Measurements from ENCODE around the gene TPM3. TPM values are rescaled to one million over a fixed set of nuclear protein-coding genes. Genes with fewer than 3 reads are reported as not detected.
"Not testable (repeated sequence)": the region's sequence is repeated elsewhere in the genome, so short reads cannot be mapped to it uniquely, and the experiment has no call there.

Gene TPM3
- total RNA-seq, 6 donors from 2014 or later, result 149 to 452 (median 344) TPM

DNA sequence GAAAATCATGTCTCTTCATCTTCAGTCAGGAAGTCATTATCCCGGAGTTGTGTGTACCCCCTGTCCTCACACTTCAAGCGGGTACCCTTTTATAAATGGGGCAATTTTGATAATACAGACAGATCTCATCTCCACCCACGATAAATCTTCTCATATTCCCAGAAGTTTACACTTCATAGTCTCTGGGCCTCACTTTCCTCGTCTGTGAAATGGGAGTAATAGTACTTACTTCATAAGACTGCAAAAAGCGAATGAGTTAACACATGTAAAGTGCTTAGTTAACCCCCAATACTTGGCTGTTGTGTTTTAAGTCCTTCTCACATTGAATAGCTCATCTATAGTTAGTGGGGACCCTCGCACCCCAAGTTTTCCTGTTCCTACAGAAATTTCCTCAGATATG lies 37.8 kb downstream of the TPM3 start:
- no peaks in the 10 kb centered on the region for H3K9me3 ChIP-seq
- no peak for ATAC-seq (ENCODE audit: low FRiP score in 2 of 2)
- H3K4me3 ChIP-seq, result peak overlapping the region in 1 of 4 donors; percentile 35
- TF ChIP-seq POLR2A (IDR thresholded peaks at IDR 0.05), result no peak
- TF ChIP-seq EP300 (IDR thresholded peaks at IDR 0.05), result no peak
- TF ChIP-seq, protein P1, sequence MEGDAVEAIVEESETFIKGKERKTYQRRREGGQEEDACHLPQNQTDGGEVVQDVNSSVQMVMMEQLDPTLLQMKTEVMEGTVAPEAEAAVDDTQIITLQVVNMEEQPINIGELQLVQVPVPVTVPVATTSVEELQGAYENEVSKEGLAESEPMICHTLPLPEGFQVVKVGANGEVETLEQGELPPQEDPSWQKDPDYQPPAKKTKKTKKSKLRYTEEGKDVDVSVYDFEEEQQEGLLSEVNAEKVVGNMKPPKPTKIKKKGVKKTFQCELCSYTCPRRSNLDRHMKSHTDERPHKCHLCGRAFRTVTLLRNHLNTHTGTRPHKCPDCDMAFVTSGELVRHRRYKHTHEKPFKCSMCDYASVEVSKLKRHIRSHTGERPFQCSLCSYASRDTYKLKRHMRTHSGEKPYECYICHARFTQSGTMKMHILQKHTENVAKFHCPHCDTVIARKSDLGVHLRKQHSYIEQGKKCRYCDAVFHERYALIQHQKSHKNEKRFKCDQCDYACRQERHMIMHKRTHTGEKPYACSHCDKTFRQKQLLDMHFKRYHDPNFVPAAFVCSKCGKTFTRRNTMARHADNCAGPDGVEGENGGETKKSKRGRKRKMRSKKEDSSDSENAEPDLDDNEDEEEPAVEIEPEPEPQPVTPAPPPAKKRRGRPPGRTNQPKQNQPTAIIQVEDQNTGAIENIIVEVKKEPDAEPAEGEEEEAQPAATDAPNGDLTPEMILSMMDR (IDR thresholded peaks at IDR 0.05), result no peak
- TF ChIP-seq POLR2AphosphoS5 (IDR thresholded peaks at IDR 0.05), result no peak
- 91 to 95% methylated on average over 6 of the region's 6 CpGs for WGBS, 2 donors
- H3K27ac ChIP-seq, result peak overlapping the region; percentile 81 to 88 (median 86)
- peaks cover 40 to 47% (median 44%) of the 10 kb centered on the region in 4 donors for H3K4me1 ChIP-seq
- peaks cover 0 to 42% (median 12%) of the 10 kb centered on the region in 4 donors for H3K36me3 ChIP-seq
- H3K27me3 ChIP-seq, result no peaks in the 10 kb centered on the region
- DNase-seq, result no peak

DNA sequence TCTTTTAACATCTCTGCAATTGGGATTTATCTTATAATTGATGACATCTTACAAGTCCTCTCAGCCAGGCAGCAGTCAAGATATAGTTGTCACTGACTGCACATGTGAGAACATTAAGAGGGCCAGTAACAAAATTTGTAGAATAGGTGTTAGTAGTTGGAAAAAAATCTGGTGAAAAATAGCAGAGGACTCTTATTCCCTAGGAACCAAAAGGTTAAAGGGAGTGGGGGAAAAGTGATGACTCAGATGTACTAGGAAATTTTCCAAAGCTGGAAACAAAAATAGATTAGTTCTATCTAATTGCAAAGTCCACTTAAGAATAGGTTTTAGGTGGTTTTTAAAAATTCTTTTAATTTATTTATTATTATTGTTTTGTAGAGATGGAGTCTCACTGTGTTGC lies 40.6 kb downstream of the TPM3 start:
- H3K36me3 ChIP-seq, result peaks cover 0 to 16% (median 0%) of the 10 kb centered on the region in 4 donors
- ATAC-seq (ENCODE audit: low FRiP score in 2 of 2) (no peak), DNase-seq (no peak)
- no peak overlapping the region for H3K4me3 ChIP-seq
- no peaks in the 10 kb centered on the region for H3K27me3 ChIP-seq
- TF ChIP-seq POLR2A (IDR thresholded peaks at IDR 0.05) (no peak), EP300 (IDR thresholded peaks at IDR 0.05) (no peak), POLR2AphosphoS5 (IDR thresholded peaks at IDR 0.05) (no peak)
- no peak overlapping the region for H3K27ac ChIP-seq
- no peaks in the 10 kb centered on the region for H3K9me3 ChIP-seq
- H3K4me1 ChIP-seq, result peaks cover 18 to 23% (median 19%) of the 10 kb centered on the region in 4 donors

DNA sequence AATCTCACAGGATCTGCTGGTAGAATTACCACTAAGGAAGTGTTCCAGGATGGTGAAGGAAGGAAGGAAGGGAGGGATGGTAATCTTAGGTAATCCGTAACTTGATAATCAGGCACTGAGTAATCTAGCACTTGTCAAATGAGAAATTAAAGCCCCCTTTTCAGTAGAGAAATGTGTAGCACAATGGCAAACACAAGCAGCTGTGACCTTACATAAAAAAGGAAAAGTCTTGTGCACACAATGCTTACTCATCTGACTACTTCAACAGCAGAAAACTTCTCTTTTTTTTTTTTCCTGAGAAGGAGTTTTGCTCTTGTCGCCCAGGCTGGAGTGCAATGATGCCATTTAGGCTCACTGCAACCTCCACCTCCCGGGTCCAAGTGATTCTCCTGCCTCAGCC lies 43.1 kb downstream of the TPM3 start:
- TF ChIP-seq POLR2AphosphoS5 (IDR thresholded peaks at IDR 0.05) (no peak), EP300 (IDR thresholded peaks at IDR 0.05) (no peak), POLR2A (IDR thresholded peaks at IDR 0.05) (no peak)
- TF ChIP-seq, protein P1 (IDR thresholded peaks at IDR 0.05), result no peak
- Histone ChIP-seq H3K9me3 (no peaks in the 10 kb centered on the region), H3K27me3 (no peaks in the 10 kb centered on the region), H3K27ac (no peak overlapping the region), H3K4me1 (no peaks in the 10 kb centered on the region), H3K36me3 (no peaks in the 10 kb centered on the region), H3K4me3 (no peak overlapping the region)
- DNase-seq (no peak), ATAC-seq (ENCODE audit: low FRiP score in 2 of 2) (no peak)
- WGBS, 2 donors, result 44 to 60% methylated on average over 3 of the region's 3 CpGs

DNA sequence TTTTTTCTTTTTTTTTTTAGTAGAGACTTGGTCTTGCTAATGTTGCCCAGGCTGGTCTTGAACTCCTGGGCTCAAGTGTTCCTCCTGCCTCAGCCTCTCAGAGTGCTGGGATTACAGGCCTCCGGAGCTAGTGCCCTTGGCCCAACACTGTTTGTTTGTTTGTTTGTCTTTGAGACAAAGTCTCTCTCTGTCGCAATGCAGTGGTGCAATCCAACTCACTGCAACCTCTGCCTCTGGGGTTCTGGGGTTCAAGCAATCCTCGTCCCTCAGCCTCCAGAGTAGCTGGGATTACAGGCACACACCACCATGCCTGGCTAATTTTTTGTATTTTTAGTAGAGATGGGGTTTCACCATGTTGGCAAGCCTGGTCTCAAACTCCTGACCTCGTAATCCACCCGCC lies 44.4 kb downstream of the TPM3 start:
- WGBS, 2 donors, result 89 to 93% methylated on average over 2 to 5 of the region's 5 CpGs
- not testable (repeated sequence) for DNase-seq; ATAC-seq (ENCODE audit: low FRiP score in 2 of 2); H3K4me3 ChIP-seq; H3K4me1 ChIP-seq; H3K36me3 ChIP-seq; H3K9me3 ChIP-seq; H3K27me3 ChIP-seq; H3K27ac ChIP-seq

DNA sequence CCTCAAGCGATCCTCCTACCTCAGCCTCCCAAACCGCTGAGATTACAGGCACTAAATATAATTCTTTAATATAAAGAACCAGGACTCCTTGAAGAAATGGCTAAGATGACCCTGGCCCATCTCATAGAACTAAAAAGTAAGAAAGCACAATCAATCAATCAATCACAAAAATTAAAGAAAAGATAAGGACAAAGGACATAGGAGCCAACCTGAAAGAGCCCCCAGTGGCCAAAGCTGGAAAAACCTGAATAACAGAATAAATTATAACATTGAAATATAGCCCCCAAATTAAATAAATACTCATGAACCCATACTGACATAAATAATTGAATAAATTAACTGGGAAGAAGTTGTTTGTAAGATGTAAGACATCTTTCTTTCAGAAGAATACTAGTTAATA lies 45.9 kb downstream of the TPM3 start:
- H3K27ac ChIP-seq, result no peak overlapping the region
- no peaks in the 10 kb centered on the region for H3K4me1 ChIP-seq
- H3K36me3 ChIP-seq, result no peaks in the 10 kb centered on the region
- H3K4me3 ChIP-seq, result no peak overlapping the region
- H3K27me3 ChIP-seq, result no peaks in the 10 kb centered on the region
- TF ChIP-seq POLR2A (IDR thresholded peaks at IDR 0.05) (no peak), EP300 (IDR thresholded peaks at IDR 0.05) (no peak), POLR2AphosphoS5 (IDR thresholded peaks at IDR 0.05) (no peak)
- TF ChIP-seq, protein P1 (IDR thresholded peaks at IDR 0.05), result peak in 3 of 6 experiments; percentile 23 to 36 (median 25)
- no peak for ATAC-seq (ENCODE audit: low FRiP score in 2 of 2)
- no peaks in the 10 kb centered on the region for H3K9me3 ChIP-seq
- DNase-seq, result no peak
- 47 to 90% methylated on average over 2 of the region's 2 CpGs for WGBS, 2 donors

DNA sequence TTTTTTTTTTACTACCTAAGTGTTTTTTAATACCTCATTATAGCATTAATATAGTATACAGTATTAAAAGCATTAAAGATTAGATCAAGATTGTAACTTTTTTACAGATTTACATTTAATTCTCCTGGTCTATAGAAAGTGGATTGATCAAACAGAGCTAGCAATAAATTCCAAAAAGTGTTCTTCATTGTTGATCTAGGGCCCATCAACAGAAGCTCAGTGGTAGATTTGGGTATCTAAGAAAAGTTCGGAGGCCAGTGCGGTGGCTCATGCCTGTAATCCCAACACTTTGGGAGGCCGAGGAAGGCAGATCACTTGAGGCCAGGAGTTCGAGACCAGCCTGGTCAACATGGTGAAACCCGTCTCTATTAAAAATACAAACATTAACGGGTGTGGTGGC lies 49.5 kb downstream of the TPM3 start:
- H3K9me3 ChIP-seq, result no peaks in the 10 kb centered on the region
- no peak for ATAC-seq (ENCODE audit: low FRiP score in 2 of 2)
- no peak overlapping the region for H3K27ac ChIP-seq
- 98 to 99% methylated on average over 6 of the region's 6 CpGs for WGBS, 2 donors
- H3K36me3 ChIP-seq, result no peaks in the 10 kb centered on the region
- TF ChIP-seq POLR2A (IDR thresholded peaks at IDR 0.05) (no peak), POLR2AphosphoS5 (IDR thresholded peaks at IDR 0.05) (no peak)
- DNase-seq, result no peak
- H3K4me1 ChIP-seq, result no peaks in the 10 kb centered on the region
- no peaks in the 10 kb centered on the region for H3K27me3 ChIP-seq
- H3K4me3 ChIP-seq, result no peak overlapping the region
